Measurements from ENCODE around the gene TAOK1.

DNA sequence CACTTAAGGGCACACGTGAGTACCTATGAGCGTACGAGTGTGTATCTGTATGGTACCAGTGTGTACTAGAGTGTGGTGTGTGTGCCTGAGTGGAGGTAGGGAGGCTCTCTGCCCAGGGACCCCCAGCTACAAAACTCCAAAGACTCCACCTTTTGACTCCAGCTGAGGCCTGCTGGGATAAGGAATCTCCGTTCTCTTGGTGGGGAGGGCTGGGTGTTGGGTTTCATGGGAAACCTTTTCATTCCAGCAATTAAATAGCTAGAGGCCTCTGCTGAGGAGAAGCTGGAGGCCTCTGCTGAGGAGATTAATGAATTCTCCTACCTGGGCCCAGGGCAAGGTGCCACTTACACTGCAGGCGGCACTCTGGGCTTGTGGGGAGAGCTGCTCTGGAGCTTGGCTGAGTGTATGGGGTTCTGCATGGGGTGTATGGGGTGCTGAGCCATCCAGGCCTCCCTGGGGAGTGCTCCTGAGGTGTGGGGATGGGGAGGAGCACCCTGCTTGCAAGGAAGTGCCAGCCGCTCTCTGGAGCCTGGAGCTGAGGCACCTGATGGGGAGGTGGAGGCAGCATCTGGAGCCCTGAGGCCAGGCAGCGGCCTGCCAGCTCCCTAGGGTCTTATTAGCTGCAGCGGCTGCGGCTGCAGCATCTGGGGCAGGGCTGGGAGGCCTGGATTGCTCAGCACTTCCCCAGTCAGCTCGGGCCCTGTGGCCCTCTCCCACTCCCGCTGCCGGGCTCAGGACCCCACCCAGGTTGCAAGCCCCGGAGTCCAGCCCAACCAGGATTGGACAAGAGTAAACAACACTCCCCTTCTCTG, 207.4 kb downstream of the TAOK1 start:
- TF ChIP-seq GATA2 (IDR thresholded peaks at IDR 0.05; ENCODE audit: low read depth, low read length) (no peak), GATA3 (IDR thresholded peaks at IDR 0.05; ENCODE audit: low read depth, low read length) (no peak)

All from SH-SY5Y (cell line).